Measurements from ENCODE around the gene GP9.

DNA sequence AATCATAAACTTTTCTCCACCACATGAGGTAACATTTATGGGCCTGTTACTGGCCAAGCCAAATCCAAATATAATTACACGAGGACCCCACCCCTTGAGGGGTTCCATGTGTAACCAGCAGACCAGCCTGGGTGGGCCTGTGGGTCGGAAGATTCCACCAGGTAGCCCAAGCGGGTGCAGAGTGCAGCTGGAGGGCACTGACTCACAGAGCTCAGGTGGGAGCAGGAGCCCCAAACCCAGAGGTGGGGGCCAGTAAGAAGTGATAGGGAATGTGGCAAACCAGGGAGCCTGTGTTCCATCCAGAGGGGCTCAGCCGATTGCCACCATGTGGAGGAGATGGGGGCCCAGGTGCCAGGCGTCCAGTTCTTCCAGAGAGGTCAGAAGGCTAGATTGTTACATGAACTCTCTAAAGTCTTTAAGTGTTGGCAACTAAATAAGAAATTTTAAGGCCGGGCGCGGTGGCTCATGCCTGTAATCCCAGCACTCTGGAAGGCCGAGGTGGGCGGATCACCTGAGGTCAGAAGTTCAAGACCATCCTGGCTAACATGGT lies 2.6 kb downstream of the GP9 start:
- TF ChIP-seq OSR1 (CRISPR knock-in tag; IDR thresholded peaks at IDR 0.05), result no peak
- TF ChIP-seq BACH2 (CRISPR knock-in tag; IDR thresholded peaks at IDR 0.05; ENCODE audit: borderline replicate concordance), result no peak
- TF ChIP-seq, protein P1, sequence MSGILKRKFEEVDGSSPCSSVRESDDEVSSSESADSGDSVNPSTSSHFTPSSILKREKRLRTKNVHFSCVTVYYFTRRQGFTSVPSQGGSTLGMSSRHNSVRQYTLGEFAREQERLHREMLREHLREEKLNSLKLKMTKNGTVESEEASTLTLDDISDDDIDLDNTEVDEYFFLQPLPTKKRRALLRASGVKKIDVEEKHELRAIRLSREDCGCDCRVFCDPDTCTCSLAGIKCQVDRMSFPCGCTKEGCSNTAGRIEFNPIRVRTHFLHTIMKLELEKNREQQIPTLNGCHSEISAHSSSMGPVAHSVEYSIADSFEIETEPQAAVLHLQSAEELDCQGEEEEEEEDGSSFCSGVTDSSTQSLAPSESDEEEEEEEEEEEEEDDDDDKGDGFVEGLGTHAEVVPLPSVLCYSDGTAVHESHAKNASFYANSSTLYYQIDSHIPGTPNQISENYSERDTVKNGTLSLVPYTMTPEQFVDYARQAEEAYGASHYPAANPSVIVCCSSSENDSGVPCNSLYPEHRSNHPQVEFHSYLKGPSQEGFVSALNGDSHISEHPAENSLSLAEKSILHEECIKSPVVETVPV (CRISPR knock-in tag; IDR thresholded peaks at IDR 0.05), result no peak
- TF ChIP-seq, protein P2, sequence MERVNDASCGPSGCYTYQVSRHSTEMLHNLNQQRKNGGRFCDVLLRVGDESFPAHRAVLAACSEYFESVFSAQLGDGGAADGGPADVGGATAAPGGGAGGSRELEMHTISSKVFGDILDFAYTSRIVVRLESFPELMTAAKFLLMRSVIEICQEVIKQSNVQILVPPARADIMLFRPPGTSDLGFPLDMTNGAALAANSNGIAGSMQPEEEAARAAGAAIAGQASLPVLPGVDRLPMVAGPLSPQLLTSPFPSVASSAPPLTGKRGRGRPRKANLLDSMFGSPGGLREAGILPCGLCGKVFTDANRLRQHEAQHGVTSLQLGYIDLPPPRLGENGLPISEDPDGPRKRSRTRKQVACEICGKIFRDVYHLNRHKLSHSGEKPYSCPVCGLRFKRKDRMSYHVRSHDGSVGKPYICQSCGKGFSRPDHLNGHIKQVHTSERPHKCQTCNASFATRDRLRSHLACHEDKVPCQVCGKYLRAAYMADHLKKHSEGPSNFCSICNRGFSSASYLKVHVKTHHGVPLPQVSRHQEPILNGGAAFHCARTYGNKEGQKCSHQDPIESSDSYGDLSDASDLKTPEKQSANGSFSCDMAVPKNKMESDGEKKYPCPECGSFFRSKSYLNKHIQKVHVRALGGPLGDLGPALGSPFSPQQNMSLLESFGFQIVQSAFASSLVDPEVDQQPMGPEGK (CRISPR knock-in tag; IDR thresholded peaks at IDR 0.05; ENCODE audit: borderline replicate concordance), result no peak
- TF ChIP-seq ZC3H10 (CRISPR knock-in tag; IDR thresholded peaks at IDR 0.05), result no peak
- no peak for TF ChIP-seq ZFP30 (CRISPR knock-in tag; IDR thresholded peaks at IDR 0.05)
- no peak for TF ChIP-seq TOX (CRISPR knock-in tag; IDR thresholded peaks at IDR 0.05; ENCODE audit: borderline replicate concordance)
- no peak for TF ChIP-seq ZFP3 (CRISPR knock-in tag; IDR thresholded peaks at IDR 0.05)
- no peak for TF ChIP-seq CSDC2 (CRISPR knock-in tag; IDR thresholded peaks at IDR 0.05)
- TF ChIP-seq GLIS3 (CRISPR knock-in tag; IDR thresholded peaks at IDR 0.05), result no peak
- no peak for TF ChIP-seq PPARA (CRISPR knock-in tag; IDR thresholded peaks at IDR 0.05; ENCODE audit: borderline replicate concordance)
- TF ChIP-seq ZNF8 (CRISPR knock-in tag; IDR thresholded peaks at IDR 0.05), result no peak

Measured in SK-N-SH treated with all-trans-retinoic acid at 6 μM for 48 hours (cell line).